ENCODE data around the gene PXMP4.

DNA sequence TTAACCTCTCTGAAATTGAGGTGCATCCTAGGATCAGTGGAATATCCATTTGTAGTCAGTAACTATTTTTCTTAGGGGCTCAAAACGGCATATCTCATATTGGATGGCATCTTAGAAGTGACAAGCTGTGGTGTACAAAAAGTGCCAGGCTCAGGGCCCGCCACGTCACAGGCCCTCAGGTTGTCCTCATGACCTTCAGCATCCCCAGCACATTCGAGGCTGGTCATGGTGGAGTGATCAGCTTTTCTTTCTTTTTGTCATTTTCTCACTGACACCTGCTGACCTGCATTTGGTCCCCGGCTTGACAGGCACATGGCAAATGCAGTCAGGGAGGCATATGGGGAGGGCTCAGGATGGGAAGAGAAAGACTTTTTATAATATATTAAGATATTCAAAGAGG lies 26.8 kb downstream of the PXMP4 start:
- TF ChIP-seq, protein P1, sequence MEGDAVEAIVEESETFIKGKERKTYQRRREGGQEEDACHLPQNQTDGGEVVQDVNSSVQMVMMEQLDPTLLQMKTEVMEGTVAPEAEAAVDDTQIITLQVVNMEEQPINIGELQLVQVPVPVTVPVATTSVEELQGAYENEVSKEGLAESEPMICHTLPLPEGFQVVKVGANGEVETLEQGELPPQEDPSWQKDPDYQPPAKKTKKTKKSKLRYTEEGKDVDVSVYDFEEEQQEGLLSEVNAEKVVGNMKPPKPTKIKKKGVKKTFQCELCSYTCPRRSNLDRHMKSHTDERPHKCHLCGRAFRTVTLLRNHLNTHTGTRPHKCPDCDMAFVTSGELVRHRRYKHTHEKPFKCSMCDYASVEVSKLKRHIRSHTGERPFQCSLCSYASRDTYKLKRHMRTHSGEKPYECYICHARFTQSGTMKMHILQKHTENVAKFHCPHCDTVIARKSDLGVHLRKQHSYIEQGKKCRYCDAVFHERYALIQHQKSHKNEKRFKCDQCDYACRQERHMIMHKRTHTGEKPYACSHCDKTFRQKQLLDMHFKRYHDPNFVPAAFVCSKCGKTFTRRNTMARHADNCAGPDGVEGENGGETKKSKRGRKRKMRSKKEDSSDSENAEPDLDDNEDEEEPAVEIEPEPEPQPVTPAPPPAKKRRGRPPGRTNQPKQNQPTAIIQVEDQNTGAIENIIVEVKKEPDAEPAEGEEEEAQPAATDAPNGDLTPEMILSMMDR (IDR thresholded peaks at IDR 0.05): no peak
- TF ChIP-seq MAZ (IDR thresholded peaks at IDR 0.05; ENCODE audit: borderline replicate concordance, low read depth, low read length) (no peak), ZFP36 (IDR thresholded peaks at IDR 0.05; ENCODE audit: borderline replicate concordance, partially characterized antibody) (no peak), EP300 (IDR thresholded peaks at IDR 0.05) (no peak), POLR2AphosphoS2 (conservative IDR thresholded peaks at IDR 0.05; ENCODE audit: low read length) (no peak)

All from A549 (cell line).